OCI-LY1 (cell line): Measurements from ENCODE around the gene PTGIS.

Source experiments
- EZH2 ChIP-seq: fragments of 200-600 bp; sonication (generic), shearing (Covaris generic); IDR thresholded peaks from 2 replicates; pipeline ENCODE4 v1.8.0; 2017; ENCODE audit warnings: borderline replicate concordance, mixed run types, mild to moderate bottlenecking, antibody characterized with exemption, low read length, moderate library complexity, mixed read lengths
- TF ChIP-seq, protein P1 (sequence below): fragments of 200-600 bp; sonication (generic), shearing (Covaris generic); IDR thresholded peaks from 2 replicates; pipeline ENCODE4 v1.5.1; 2017; ENCODE audit warnings: mild to moderate bottlenecking, antibody characterized with exemption, low read length, moderate library complexity, mixed read lengths

DNA sequence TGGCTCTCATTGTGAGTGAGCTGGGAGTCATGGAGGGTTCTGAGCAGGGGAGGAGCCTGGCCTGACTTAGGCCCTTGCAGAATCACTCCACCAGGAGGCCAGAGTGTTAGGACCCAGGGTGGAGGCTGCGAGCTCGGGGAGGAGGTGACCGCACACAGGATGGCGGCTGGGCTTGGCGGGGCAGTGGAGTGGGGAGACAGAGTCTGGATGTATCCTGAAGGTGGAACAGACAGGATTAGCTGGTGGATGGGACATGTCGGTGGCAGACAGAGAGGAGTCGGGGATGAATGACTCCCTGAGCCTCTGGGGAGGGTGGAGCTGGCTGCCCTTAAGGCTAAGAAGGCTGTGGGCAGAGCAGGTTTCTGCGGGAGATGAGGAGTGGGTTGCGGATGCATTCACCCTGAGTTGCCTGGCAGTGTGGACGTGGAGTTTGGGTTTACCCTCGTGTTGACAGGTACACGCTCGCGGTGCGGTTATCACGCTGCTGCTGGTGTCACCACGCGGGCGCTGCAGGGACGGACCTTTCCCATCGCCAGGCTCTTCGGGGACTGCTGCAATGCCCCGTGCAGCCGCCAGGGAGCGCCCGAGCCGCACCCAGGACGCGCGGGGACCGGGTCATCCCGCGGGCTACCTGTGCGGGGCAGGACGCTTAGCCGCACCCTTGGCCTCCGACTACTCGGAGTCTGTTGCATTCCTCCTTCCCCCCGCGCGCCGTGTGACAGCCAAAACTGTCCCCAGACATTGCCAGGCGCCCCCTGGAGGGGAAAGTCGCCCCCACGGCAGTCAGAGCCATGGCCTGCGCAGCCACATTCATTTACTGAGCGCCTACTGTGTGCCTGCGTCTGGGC, 43.0 kb upstream of the PTGIS start:
- TF ChIP-seq EZH2: no peak
- TF ChIP-seq, protein P1, sequence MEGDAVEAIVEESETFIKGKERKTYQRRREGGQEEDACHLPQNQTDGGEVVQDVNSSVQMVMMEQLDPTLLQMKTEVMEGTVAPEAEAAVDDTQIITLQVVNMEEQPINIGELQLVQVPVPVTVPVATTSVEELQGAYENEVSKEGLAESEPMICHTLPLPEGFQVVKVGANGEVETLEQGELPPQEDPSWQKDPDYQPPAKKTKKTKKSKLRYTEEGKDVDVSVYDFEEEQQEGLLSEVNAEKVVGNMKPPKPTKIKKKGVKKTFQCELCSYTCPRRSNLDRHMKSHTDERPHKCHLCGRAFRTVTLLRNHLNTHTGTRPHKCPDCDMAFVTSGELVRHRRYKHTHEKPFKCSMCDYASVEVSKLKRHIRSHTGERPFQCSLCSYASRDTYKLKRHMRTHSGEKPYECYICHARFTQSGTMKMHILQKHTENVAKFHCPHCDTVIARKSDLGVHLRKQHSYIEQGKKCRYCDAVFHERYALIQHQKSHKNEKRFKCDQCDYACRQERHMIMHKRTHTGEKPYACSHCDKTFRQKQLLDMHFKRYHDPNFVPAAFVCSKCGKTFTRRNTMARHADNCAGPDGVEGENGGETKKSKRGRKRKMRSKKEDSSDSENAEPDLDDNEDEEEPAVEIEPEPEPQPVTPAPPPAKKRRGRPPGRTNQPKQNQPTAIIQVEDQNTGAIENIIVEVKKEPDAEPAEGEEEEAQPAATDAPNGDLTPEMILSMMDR: peak; percentile 98
